Mesendoderm (in vitro differentiated cells): ENCODE data around the gene MAN2A1.

Source experiments
- DNase-seq: peaks from one replicate; pipeline ENCODE4 v3.0.0; 2013
- H2AK5ac ChIP-seq: 2 replicates; pipeline ENCODE4 v1.6.1; 2013; ENCODE audit warnings: low read length, inconsistent platforms
- H2BK120ac ChIP-seq: 2 replicates; pipeline ENCODE4 v1.6.1; 2013; ENCODE audit warnings: low read depth, mild to moderate bottlenecking, low read length, moderate library complexity, mixed read lengths
- H2BK15ac ChIP-seq: replicated peaks from 2 replicates; pipeline ENCODE4 v1.6.1; 2013; ENCODE audit warnings: low read depth, mild to moderate bottlenecking, moderate library complexity
- H2BK5ac ChIP-seq: 2 replicates; pipeline ENCODE4 v1.6.1; 2013; ENCODE audit warnings: low read length, inconsistent platforms
- H3K18ac ChIP-seq: 2 replicates; pipeline ENCODE4 v1.6.1; 2013; ENCODE audit warnings: mild to moderate bottlenecking, low read length, mixed read lengths
- H3K23ac ChIP-seq: one replicate; pipeline ENCODE4 v1.6.1; 2013; ENCODE audit warnings: low read length
- H3K27ac ChIP-seq: 2 replicates; pipeline ENCODE4 v1.5.1; 2013; ENCODE audit warnings: low read depth, mild to moderate bottlenecking, inconsistent platforms, low read length, moderate library complexity
- H3K27me3 ChIP-seq: 2 replicates; pipeline ENCODE4 v1.6.1; 2013; ENCODE audit warnings: low read length, control low read depth, mild to moderate bottlenecking, inconsistent platforms; ENCODE audit not compliant: insufficient read depth, poor library complexity
- H3K36me3 ChIP-seq: 2 replicates; pipeline ENCODE4 v1.6.1; 2013; ENCODE audit warnings: low read length, inconsistent platforms; ENCODE audit not compliant: control insufficient read depth, insufficient read depth
- H3K4ac ChIP-seq: one replicate; pipeline ENCODE4 v1.6.1; 2013; ENCODE audit warnings: low read depth, mild to moderate bottlenecking, low read length, moderate library complexity
- H3K4me1 ChIP-seq: 2 replicates; pipeline ENCODE4 v1.6.1; 2013; ENCODE audit warnings: low read depth, low read length, inconsistent platforms; ENCODE audit not compliant: control insufficient read depth
- H3K4me2 ChIP-seq: 2 replicates; pipeline ENCODE4 v1.6.1; 2013; ENCODE audit warnings: low read length
- H3K4me3 ChIP-seq: 2 replicates; pipeline ENCODE4 v1.5.1; 2013; ENCODE audit warnings: mild to moderate bottlenecking, low read length
- H3K56ac ChIP-seq: one replicate; pipeline ENCODE4 v1.6.1; 2013; ENCODE audit warnings: low read length
- H3K79me1 ChIP-seq: 2 replicates; pipeline ENCODE4 v1.6.1; 2013; ENCODE audit warnings: low read length, inconsistent platforms
- H3K79me2 ChIP-seq: 2 replicates; pipeline ENCODE4 v1.6.1; 2013; ENCODE audit warnings: mild to moderate bottlenecking, low read length; ENCODE audit not compliant: control insufficient read depth, insufficient read depth
- H3K9ac ChIP-seq: 2 replicates; pipeline ENCODE4 v1.6.1; 2013; ENCODE audit warnings: low read length, inconsistent platforms
- H4K5ac ChIP-seq: one replicate; pipeline ENCODE4 v1.6.1; 2013; ENCODE audit warnings: low read length
- H4K8ac ChIP-seq: one replicate; pipeline ENCODE4 v1.6.1; 2013; ENCODE audit warnings: low read depth, mild to moderate bottlenecking, control low read depth, low read length, moderate library complexity
- WGBS: extraction: QIAGEN DNeasy Blood & Tissue Kit; methylation state at CpG from one replicate; pipeline ENCODE4 v1.1.7; 2013; ENCODE audit warnings: low lambda C conversion rate, missing lambda C conversion rate; ENCODE audit not compliant: insufficient coverage; ENCODE audit errors: extremely low coverage; 5-methylcytosine and 5-hydroxymethylcytosine counted together

The MAN2A1 gene

GRCh38 chr5:109690975-109691574 lies 1.3 kb downstream of the MAN2A1 start:
- no peak overlapping the region for H2BK120ac ChIP-seq
- H3K4ac ChIP-seq: peak overlapping the region; percentile 77
- H4K5ac ChIP-seq: no peak overlapping the region
- peak overlapping the region; percentile 91 for H3K18ac ChIP-seq
- H3K4me1 ChIP-seq: peaks cover 5% of the 10 kb centered on the region
- peak; percentile 76 for DNase-seq
- H2BK5ac ChIP-seq: no peak overlapping the region
- peaks cover 2% of the 10 kb centered on the region for H3K79me1 ChIP-seq
- no CpG with 5 or more reads among the region's 26 CpGs for WGBS
- no peaks in the 10 kb centered on the region for H3K27me3 ChIP-seq
- H3K56ac ChIP-seq: peak overlapping the region; percentile 94
- no peak overlapping the region for H3K23ac ChIP-seq
- no peak overlapping the region for H3K27ac ChIP-seq
- H2BK15ac ChIP-seq: no peak overlapping the region
- no peak overlapping the region for H2AK5ac ChIP-seq
- peak overlapping the region; percentile 91 for H3K9ac ChIP-seq
- peaks cover 57% of the 10 kb centered on the region for H3K79me2 ChIP-seq
- peak overlapping the region; percentile 79 for H3K4me2 ChIP-seq
- no peaks in the 10 kb centered on the region for H3K36me3 ChIP-seq
- no peak overlapping the region for H4K8ac ChIP-seq
- H3K4me3 ChIP-seq: peak overlapping the region; percentile 96

- Histone ChIP-seq H3K4me3 (no peak overlapping the region), H3K36me3 (no peaks in the 10 kb centered on the region), H3K79me2 (peaks cover 63% of the 10 kb centered on the region), H3K27me3 (no peaks in the 10 kb centered on the region), H3K4me1 (peaks cover 8% of the 10 kb centered on the region), H3K27ac (no peak overlapping the region), H3K56ac (no peak overlapping the region), H4K8ac (no peak overlapping the region), H2BK15ac (no peak overlapping the region), H3K4me2 (peak overlapping the region; percentile 40), H2AK5ac (no peak overlapping the region), H3K18ac (no peak overlapping the region), H2BK120ac (no peak overlapping the region), H4K5ac (no peak overlapping the region), H2BK5ac (no peak overlapping the region), H3K23ac (no peak overlapping the region), H3K4ac (no peak overlapping the region), H3K9ac (peak overlapping the region; percentile 91), H3K79me1 (peaks cover 4% of the 10 kb centered on the region)
- WGBS: no CpG with 5 or more reads among the region's 1 CpG
- DNase-seq: no peak
Measured at GRCh38 chr5:109691996-109692395, 2.3 kb downstream of the MAN2A1 start.

- Histone ChIP-seq H3K27me3 (no peaks in the 10 kb centered on the region), H3K18ac (no peak overlapping the region), H3K36me3 (no peaks in the 10 kb centered on the region), H4K5ac (no peak overlapping the region), H3K4me3 (no peak overlapping the region), H3K9ac (no peak overlapping the region), H3K27ac (no peak overlapping the region), H4K8ac (no peak overlapping the region), H2AK5ac (no peak overlapping the region), H2BK15ac (no peak overlapping the region), H2BK120ac (no peak overlapping the region), H3K4ac (no peak overlapping the region), H2BK5ac (no peak overlapping the region), H3K79me2 (peaks cover 67% of the 10 kb centered on the region), H3K79me1 (peaks cover 5% of the 10 kb centered on the region), H3K56ac (no peak overlapping the region), H3K4me1 (peaks cover 9% of the 10 kb centered on the region), H3K4me2 (no peak overlapping the region), H3K23ac (no peak overlapping the region)
- WGBS: no CpG with 5 or more reads among the region's 4 CpGs
- DNase-seq: no peak
Measured at GRCh38 chr5:109692852-109693251, 3.1 kb downstream of the MAN2A1 start.

GRCh38 chr5:109693535-109694400 lies 4.0 kb downstream of the MAN2A1 start:
- Histone ChIP-seq H3K27ac (no peak overlapping the region), H3K4ac (no peak overlapping the region), H3K36me3 (no peaks in the 10 kb centered on the region), H2BK5ac (no peak overlapping the region), H3K79me1 (peaks cover 6% of the 10 kb centered on the region), H4K5ac (no peak overlapping the region), H3K23ac (no peak overlapping the region), H3K18ac (no peak overlapping the region), H2AK5ac (no peak overlapping the region), H3K4me1 (peaks cover 10% of the 10 kb centered on the region), H2BK120ac (no peak overlapping the region), H3K56ac (no peak overlapping the region), H3K27me3 (no peaks in the 10 kb centered on the region), H3K79me2 (peaks cover 76% of the 10 kb centered on the region), H3K4me3 (no peak overlapping the region), H3K4me2 (no peak overlapping the region), H4K8ac (no peak overlapping the region), H2BK15ac (no peak overlapping the region), H3K9ac (no peak overlapping the region)
- peak; percentile 55 for DNase-seq
- WGBS: no CpG with 5 or more reads among the region's 6 CpGs

DNA sequence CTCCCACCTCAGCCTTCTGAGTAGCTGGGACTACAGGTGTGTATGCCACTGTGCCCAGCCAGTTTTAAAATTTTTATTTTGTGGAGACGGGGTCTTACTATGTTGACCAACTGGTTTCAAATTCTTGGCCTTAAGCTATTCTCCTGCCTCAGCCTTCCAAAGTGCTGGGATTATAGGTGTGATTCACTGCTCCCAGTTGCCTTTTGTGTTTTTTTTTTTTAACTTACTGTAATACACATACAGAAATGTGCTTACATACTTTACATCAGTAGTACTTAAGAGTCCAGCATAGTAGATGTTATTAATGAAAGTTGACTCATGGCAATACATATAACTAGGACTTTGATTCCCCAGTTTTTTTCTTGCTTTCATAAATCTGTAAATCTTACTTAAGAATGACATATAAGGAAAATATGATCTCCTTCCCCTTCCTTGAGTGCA lies 4.7 kb downstream of the MAN2A1 start:
- Histone ChIP-seq H3K79me2 (peaks cover 80% of the 10 kb centered on the region), H3K4me2 (no peak overlapping the region), H3K18ac (no peak overlapping the region), H3K27ac (no peak overlapping the region), H2BK5ac (no peak overlapping the region), H2AK5ac (no peak overlapping the region), H3K4me3 (no peak overlapping the region), H3K23ac (no peak overlapping the region), H3K79me1 (peaks cover 6% of the 10 kb centered on the region), H4K5ac (no peak overlapping the region), H4K8ac (no peak overlapping the region), H3K4me1 (peaks cover 10% of the 10 kb centered on the region), H2BK15ac (no peak overlapping the region), H2BK120ac (no peak overlapping the region), H3K9ac (no peak overlapping the region), H3K36me3 (no peaks in the 10 kb centered on the region), H3K27me3 (no peaks in the 10 kb centered on the region), H3K4ac (no peak overlapping the region), H3K56ac (no peak overlapping the region)
- WGBS: no CpG with 5 or more reads among the region's 1 CpG
- peak; percentile 60 for DNase-seq
